Measurements from ENCODE around the gene NINJ1. TPM values are rescaled to one million over a fixed set of nuclear protein-coding genes. Genes with fewer than 3 reads are reported as not detected.

NINJ1 gene
- total and polyA plus RNA-seq, 2 of the 13 experiments (the other 11 are each of a cell fraction or from before 2014, with no cell fraction given): 81.2 to 92.1 TPM

DNA sequence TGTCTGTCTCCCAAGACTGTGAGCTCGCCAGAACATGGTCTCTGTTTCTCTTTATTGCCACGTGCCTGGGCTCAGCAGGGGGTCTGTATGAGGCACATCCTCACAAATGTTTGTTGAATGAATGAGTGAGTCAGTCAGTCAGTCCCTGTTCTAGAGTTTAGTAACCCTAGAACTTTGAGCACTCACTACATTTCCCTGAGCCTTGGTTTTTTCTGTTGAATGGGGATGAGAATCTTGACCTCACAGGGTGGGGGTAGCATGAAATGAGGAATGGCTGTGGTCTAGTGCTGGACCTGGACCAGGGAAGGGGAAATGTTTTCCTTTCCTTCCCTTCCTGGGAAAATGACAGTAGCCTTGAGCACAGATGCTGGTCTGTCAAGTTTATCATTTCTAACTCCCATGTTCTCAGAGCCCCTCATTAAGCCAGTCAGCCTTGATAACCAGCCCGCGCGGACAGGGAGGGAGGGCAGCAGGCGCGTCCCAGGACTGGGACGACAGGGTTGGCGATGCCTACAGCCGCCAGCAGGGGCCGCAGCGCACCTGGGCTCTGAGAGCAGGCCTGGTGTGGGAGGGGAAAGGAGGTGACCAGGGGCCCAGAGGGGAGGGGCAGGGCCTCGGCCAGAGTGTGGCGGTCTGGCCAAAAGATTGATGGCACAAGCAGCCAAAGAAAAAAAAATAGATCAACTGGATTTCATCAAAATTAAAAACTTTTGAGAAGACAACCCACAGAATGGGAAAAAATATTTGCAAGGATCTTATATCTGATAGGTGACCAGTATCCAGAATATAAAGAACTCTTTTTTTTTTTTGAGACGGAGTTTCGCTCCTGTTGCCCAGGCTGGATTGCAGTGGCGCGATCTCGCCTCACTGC, 25.8 kb upstream of the NINJ1 start (continued):
- TF ChIP-seq, protein P1, sequence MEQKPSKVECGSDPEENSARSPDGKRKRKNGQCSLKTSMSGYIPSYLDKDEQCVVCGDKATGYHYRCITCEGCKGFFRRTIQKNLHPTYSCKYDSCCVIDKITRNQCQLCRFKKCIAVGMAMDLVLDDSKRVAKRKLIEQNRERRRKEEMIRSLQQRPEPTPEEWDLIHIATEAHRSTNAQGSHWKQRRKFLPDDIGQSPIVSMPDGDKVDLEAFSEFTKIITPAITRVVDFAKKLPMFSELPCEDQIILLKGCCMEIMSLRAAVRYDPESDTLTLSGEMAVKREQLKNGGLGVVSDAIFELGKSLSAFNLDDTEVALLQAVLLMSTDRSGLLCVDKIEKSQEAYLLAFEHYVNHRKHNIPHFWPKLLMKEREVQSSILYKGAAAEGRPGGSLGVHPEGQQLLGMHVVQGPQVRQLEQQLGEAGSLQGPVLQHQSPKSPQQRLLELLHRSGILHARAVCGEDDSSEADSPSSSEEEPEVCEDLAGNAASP (CRISPR knock-in tag; IDR thresholded peaks at IDR 0.05; ENCODE audit: borderline replicate concordance): peak; percentile 71; the same call in 1 of the 2 replicates
- TF ChIP-seq, protein P2, sequence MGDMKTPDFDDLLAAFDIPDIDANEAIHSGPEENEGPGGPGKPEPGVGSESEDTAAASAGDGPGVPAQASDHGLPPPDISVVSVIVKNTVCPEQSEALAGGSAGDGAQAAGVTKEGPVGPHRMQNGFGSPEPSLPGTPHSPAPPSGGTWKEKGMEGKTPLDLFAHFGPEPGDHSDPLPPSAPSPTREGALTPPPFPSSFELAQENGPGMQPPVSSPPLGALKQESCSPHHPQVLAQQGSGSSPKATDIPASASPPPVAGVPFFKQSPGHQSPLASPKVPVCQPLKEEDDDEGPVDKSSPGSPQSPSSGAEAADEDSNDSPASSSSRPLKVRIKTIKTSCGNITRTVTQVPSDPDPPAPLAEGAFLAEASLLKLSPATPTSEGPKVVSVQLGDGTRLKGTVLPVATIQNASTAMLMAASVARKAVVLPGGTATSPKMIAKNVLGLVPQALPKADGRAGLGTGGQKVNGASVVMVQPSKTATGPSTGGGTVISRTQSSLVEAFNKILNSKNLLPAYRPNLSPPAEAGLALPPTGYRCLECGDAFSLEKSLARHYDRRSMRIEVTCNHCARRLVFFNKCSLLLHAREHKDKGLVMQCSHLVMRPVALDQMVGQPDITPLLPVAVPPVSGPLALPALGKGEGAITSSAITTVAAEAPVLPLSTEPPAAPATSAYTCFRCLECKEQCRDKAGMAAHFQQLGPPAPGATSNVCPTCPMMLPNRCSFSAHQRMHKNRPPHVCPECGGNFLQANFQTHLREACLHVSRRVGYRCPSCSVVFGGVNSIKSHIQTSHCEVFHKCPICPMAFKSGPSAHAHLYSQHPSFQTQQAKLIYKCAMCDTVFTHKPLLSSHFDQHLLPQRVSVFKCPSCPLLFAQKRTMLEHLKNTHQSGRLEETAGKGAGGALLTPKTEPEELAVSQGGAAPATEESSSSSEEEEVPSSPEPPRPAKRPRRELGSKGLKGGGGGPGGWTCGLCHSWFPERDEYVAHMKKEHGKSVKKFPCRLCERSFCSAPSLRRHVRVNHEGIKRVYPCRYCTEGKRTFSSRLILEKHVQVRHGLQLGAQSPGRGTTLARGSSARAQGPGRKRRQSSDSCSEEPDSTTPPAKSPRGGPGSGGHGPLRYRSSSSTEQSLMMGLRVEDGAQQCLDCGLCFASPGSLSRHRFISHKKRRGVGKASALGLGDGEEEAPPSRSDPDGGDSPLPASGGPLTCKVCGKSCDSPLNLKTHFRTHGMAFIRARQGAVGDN (CRISPR knock-in tag; IDR thresholded peaks at IDR 0.05): peak; percentile 82
- TF ChIP-seq FOXM1 (CRISPR knock-in tag; IDR thresholded peaks at IDR 0.05): no peak
- no peak for TF ChIP-seq ZNF275 (CRISPR knock-in tag; IDR thresholded peaks at IDR 0.05; ENCODE audit: borderline replicate concordance)
- TF ChIP-seq, protein P3, sequence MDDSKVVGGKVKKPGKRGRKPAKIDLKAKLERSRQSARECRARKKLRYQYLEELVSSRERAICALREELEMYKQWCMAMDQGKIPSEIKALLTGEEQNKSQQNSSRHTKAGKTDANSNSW (CRISPR knock-in tag; IDR thresholded peaks at IDR 0.05; ENCODE audit: borderline replicate concordance): no peak
- TF ChIP-seq AGO2 (optimal IDR thresholded peaks at IDR 0.05; ENCODE audit: low read depth, low read length): no peak
- TF ChIP-seq, protein P4, sequence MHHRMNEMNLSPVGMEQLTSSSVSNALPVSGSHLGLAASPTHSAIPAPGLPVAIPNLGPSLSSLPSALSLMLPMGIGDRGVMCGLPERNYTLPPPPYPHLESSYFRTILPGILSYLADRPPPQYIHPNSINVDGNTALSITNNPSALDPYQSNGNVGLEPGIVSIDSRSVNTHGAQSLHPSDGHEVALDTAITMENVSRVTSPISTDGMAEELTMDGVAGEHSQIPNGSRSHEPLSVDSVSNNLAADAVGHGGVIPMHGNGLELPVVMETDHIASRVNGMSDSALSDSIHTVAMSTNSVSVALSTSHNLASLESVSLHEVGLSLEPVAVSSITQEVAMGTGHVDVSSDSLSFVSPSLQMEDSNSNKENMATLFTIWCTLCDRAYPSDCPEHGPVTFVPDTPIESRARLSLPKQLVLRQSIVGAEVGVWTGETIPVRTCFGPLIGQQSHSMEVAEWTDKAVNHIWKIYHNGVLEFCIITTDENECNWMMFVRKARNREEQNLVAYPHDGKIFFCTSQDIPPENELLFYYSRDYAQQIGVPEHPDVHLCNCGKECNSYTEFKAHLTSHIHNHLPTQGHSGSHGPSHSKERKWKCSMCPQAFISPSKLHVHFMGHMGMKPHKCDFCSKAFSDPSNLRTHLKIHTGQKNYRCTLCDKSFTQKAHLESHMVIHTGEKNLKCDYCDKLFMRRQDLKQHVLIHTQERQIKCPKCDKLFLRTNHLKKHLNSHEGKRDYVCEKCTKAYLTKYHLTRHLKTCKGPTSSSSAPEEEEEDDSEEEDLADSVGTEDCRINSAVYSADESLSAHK (CRISPR knock-in tag; IDR thresholded peaks at IDR 0.05; ENCODE audit: borderline replicate concordance): no peak
- TF ChIP-seq ARID5B (CRISPR knock-in tag; IDR thresholded peaks at IDR 0.05): peak; percentile 60
- 0 out of 2 replicates have a peak, but pooled peaks have one; percentile 50 for TF ChIP-seq ZBTB34 (CRISPR knock-in tag; IDR thresholded peaks at IDR 0.05)
